Activated naive CD4-positive, alpha-beta T cell treated with Interleukin-2 at 50 U/mL for 16 hours (primary cell): ENCODE data around the gene ARHGDIB.

Experiments used
- DNase-seq: peaks from one replicate; pipeline ENCODE4 v3.0.0-alpha.2; 2020

The ARHGDIB gene

DNA sequence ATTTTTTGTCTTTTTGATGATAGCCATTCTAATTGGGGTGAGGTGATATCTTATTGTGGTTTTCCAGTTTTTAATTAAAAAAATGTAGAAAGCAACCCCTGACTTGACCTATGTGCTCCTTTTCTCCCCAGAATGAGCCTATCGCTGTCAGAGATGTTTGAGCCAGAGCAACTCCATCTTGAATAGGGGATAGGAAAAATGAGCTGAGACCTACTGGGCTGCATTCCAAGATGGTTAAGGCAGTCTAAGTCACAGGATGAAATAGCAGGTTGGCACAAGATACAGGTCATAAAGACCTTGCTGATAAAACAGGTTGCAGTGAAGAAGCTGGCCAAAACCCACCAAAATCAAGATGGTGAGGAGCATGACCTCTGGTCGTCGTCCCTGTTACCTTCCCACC, 36.9 kb downstream of the ARHGDIB start:
- no peak for DNase-seq

DNA sequence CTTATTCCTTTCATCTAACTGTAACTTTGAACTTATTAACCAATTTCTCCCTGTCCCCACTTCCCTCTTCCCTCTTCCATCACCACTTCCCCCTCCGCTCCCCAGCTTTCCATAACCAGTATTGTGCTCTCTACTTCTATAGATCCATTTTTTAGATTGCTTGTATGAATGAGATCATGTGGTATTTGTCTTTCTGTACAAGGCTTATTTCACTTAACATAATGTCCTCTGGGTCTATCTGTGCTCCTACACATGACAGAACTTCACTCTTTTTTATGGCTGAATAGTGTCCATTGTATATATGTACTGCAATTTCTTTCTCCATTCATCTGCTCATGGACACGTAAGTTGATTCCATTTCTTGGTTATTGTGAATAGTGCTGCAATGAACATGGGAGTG, 37.5 kb downstream of the ARHGDIB start:
- no peak for DNase-seq

DNA sequence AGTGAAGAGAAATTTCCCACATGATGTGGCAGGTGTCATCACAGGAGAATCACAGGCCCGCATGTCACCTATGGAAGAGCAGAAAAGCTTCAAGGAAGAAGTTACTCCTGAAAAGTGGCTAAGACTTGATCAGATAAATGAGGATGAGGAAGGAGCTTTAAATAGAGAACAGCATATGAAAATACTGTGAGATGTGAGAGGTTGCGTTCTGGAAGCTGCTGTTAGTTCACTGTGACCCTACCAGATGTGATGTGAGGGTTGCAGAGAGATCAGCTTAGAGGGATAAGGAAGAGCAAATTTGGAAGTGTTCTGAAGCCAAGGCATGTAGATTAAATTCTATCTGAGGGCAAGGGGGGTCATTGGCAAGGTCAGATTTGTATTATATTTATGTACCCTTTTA, 40.2 kb downstream of the ARHGDIB start:
- DNase-seq, result no peak

DNA sequence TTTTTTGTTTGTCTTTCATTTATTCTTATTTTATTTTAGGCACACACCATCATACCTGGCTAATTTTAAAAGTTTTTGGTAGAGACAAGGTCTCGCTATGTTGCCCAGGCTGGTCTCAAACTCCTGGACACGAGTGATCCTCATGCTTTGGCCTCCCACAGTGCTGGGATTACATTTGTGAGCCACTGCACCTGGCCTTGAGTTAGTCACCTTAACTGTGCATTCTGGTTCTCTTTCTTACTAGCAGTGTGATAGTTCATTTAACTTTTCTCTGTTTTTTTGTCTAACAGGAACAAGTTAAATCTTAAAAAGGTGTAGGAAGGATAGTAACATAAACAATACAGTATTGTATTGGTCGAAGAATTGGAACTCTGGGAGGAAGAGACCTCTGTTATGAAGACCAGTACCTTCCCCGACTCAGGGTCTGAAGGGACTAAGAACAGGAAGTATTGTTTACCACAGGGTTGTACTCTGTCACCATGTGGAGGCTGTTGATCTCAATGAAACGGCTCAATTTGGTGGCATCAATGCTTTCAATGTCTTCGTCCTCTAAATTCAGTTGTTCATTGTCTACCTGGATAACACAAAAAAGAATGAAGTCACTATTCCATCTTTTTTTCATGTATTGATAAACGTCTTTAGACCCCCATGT, 40.8 kb downstream of the ARHGDIB start:
- no peak for DNase-seq

DNA sequence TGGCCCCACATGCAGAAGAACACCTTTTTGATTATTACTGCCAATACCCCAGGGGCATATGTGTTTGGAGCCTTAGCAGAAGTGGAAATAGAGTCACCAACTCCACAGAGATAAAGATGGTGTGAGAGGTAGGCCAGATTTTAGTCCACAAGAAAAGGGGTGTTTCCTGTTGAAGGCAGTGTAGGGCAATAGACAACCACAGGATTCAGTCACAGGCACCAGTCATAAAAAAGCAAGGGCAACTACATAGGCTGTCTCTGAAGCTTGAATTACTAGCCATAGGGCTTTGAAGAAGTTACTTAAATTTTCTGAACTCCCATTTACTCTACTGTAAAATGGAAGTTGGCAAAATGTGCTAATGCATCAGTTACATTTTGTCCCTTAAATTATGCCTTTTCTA, 41.9 kb downstream of the ARHGDIB start:
- DNase-seq, result no peak

DNA sequence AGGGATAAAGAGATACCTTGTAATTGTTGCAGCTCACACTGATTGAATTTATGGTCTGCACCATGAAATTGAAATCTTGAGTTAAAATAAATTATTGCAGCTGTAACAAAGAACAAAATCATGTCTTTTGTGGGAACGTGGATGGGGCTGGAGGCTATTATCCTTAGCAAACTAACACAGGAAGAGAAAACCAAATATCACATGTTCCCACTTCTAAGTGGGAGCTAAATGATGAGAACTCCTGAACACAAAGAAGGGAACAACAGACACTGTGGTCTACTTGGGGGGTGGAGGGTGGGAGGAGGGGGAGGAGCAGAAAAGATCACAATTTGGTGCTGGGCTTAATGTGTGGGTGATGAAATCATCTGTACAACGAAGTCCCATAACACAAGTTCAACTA, 45.7 kb downstream of the ARHGDIB start:
- no peak for DNase-seq

DNA sequence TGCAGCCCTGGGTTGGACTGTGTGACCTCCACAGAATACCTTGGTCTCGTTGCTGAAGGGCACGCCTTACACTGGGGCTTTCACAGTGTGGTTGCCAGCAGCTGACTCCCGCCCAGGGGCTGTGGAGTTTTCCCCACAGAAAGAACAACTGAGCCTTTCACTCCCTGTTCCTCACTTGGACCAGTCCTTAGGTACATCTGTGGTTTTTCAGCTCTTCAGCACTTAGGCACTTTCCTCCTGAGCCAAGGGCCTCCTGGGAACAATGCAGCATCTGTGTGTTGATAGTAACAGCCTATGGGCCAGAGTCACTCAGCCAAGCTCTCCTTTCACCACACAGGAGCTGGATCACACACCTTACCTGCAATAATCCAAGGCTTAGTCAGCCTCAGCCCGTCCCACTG, 48.0 kb downstream of the ARHGDIB start:
- DNase-seq, result no peak

DNA sequence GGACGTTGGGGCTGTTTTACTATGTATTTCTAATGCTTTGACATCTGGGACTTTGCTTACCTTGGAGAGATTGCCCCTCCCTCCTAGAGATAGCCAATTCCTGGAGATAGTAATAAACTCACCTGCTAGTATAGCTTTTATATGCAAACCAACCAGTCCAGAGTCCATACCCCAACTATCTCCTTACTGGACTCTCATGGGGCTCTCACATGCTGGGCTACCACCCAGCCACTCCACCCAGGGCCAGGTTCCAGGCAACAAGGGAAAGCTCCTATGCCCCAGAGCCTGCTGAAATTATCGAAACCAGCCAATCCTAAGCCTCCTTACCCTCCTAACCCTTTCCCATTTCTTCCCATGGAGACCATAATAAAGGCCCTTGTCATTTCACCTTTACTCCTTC, 50.3 kb downstream of the ARHGDIB start:
- no peak for DNase-seq

DNA sequence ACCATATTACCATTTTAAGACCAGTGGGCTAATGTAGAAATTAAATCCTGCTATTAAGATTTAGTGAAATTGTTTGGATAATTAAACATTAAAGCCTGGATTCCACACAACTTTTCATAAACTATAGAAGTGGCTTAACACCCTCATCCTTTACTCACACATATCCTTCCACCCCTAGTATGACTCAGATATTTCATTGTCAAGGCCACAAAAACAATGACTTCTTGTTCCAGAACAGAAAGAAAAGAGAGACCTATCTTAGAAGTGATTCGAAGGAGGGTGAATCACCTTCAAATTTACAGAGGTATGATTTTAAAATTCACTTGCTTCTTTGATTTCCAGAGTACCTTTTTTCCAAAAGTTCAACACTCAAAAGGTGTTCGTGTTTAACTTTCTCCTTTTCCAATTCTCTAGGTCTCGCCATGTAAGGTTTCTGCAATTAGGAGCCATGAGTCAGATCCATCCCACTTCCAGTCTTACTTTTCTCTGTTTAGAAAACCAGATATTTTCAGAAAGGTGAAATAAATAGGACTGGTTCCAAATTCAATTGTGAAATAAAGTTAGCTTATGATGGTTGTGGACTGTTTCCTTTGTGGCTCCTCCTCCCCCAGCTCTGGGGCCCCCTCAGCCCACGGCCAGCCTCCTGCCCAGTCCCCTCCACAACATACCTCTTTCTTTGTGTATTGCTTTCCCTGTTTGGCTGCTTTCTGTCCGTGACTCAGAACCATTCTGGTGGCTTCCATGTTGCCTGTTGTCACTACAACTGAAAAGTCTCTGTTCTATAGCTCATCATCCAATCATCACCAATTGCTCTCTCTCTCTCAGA, 51.1 kb downstream of the ARHGDIB start:
- DNase-seq, result peak; percentile 44

DNA sequence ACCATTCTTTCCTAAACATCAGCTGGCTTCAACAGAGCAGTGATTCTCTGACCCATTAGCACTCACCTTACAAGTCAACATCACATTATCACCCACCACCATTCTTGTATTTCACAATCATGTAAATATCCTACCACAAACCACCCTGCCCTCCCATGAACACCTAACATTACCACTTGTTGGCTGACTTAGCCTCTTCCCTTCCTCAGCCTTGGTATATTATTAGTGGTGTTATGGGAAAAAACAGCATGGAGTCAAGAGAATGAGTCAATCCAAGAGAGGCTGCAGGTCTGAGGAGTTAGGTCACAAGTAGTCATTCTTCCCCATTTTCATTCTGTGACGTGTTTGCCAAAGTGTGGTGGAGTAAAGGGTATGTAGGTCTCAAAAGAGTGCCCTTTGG, 53.4 kb downstream of the ARHGDIB start:
- DNase-seq, result no peak

DNA sequence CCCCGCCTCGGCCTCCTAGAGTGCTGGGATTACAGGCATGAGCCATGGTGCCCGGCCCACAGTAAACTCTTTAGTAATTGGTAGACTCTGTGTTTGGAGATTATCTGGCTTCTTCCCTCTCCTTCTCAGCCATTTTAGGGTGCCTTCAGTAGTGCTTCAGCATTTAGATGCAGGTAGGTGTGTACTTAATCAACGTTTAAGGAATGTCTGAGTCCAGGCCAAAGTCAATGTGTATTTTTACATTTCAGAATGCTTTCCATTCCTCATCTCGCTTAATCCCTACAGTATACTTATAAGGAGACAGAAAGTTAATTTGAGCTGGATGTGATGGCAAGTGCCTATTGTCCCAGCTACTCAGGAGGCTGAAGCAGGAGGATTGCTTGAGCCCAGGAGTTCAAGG, 55.3 kb downstream of the ARHGDIB start:
- no peak for DNase-seq

DNA sequence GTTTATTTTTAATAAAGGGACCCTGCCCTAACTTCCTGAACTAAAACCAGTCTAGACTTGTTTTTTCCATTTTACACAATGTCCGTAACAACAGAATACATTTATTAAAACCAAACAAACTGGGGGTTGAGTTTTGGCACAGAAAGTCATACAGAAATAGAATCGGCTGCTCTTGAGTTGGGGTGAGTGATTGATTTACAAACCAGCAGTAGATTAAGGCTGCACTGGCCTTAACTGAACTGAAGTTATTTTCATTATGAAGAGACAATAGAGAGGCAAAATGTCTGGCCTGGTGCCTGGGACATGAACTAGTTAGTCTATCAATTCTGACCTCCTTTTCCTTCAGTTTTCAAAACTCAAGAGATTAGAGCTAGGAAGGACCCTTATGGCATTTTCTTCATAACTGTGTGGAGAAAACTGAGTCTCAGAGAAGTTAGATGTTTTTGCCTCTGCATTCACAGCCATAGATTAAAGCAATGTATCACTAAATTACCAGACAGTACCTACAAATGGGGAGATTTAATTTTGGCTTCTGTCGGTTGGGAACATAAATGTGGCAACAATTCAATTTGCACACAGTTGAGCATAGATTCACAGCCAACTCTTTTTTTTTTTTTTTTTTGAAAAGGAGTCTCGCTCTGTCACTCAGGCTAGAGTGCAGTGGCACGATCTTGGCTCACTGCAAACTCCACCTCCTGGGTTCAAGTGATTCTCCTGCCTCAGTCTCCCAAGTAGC, 56.0 kb downstream of the ARHGDIB start:
- no peak for DNase-seq

DNA sequence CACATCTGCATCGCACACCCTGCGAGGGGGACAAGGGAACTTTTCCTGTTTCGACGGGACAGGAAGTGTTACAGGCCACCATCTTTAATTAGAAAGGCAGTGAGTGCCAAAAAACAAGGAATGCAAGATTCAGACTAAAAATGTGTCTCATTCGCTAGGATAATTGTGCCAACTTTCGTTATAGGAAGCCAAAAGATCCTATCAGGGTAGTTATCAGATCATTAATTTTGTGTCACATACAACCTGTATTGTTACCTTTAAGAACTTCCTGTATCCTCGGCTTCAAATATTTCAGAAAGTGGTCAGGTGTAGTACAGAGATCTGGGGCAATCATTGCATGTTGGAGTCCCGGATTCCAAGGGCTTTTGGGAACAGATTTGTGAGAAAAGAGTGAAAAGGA, 56.5 kb downstream of the ARHGDIB start:
- no peak for DNase-seq

DNA sequence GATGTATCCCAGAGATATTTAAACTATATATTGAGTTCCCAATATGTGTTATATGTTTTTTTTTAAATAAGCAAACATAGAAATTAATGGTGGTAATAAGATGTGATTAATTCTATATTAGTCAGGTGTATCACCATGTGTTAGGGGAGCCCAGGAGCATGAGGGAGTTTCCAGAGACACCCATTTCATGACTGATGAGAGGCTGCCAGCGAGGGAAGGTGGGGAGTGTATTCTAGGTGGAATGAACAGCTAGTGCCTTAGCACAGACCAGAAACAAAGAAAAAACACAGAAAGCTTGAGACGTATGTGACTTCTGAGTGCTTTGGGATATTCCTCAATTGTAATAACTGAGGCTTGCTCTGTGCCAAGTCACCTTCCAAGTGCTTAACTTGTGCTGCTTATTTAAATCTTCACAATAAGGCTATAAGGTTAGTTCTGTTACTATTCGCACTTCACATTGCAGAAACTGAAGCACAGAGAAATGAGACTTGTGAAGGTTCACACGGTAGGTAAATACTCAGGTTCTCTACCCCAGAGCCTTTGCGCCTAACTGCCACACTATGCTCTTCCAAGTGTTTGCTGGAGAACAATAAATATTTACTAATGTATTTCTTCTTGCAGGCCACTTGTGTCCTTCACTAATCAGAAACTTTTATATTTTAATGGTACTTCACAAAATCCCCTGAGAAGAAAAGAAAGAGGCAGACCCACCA, 57.9 kb downstream of the ARHGDIB start:
- DNase-seq, result no peak

DNA sequence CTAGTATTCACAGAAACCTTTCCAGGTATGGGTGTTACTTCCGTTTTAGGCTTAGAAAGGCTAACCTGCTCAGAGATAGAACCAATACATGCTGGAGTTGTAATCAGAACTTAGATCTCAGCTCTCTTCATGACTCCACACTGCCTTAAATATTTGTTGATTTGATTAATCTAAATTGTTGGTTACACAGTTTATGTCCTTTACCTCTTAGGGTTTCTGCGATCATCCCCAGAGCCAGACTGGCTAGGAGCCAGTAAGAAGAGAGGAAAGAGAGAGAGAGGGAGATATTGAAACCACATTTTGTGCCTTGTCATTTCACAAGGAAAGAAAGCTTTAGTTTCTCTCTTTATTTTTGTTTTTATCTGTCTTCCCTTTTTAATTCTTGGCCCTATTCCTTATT, 58.9 kb downstream of the ARHGDIB start:
- no peak for DNase-seq

DNA sequence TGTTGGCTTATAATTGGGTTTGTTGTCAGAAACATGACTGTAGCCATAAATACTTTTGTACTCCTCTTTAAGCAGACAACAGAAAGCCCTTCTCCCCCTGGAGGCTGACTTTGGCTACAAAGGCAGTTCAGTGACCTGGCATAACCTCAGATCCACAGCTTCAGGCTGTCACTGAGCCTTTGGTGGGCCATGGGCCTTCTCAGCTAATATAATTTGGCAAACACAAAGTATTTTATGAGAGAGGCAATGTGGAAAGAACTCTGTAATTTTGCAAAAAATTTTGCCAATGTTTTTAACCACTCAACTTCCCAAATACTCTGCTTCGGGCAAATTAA, 60.2 kb downstream of the ARHGDIB start:
- no peak for DNase-seq

DNA sequence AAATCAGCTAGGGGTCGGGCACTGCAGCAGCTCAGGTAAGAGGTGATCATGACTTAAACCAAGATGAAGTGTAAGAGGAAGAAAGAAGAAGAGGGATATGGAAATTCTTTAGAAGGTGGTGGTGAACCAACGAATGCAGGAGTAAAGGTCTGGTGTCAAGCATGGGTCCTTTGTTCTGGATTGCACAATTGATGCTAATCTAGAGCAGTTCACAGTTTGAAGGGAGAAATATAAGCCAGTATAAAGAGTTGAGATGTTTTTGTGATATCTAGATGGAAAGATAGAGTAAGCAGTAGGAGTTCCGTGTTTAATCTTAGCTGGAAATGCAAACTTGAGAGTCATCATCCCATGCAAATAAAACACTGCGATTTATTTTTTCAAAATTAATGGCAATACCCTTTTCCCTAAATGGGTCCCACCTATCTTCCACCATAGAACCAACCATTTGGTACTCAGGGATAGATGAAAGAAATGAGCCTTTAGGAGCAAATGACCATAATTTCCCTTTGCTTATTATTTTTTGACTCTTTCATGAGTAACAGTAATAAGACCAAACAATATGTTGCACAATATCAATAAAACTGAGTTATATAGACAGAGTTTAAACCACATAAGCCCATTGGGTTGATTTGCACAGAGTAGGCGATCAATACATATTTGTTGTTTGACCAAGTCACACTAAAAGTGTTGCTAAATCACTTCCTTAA, 60.7 kb downstream of the ARHGDIB start:
- DNase-seq, result no peak

DNA sequence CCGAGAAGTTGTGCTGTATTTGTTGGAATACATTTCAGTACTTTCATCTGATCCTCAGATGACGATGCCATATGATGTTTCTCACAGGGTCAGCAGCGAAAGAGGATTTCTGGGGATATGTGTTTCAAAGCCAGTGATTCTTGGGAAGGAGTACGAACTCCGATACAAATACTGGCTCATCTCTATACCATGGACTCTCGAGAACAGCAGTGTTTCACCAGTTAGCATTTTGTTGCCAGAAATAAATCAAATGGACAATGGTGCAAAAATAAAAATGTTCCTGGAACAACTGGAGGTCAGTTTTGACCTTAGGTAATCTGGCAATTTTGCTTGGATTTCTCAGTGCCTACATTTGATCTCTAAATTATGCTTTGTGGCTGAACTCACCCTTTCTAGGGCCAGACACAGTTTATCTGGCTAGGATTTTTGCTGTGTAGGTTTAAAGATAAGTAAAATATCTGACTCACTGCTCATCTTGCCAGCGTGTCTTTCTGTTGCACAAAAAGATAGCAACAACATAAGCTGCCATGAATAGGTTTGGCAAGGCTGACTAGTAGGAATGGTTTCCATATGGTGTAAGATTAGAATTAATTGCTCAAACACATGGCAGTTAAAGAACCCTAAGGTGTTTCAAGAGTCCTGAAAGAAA, 64.8 kb downstream of the ARHGDIB start:
- DNase-seq, result no peak

DNA sequence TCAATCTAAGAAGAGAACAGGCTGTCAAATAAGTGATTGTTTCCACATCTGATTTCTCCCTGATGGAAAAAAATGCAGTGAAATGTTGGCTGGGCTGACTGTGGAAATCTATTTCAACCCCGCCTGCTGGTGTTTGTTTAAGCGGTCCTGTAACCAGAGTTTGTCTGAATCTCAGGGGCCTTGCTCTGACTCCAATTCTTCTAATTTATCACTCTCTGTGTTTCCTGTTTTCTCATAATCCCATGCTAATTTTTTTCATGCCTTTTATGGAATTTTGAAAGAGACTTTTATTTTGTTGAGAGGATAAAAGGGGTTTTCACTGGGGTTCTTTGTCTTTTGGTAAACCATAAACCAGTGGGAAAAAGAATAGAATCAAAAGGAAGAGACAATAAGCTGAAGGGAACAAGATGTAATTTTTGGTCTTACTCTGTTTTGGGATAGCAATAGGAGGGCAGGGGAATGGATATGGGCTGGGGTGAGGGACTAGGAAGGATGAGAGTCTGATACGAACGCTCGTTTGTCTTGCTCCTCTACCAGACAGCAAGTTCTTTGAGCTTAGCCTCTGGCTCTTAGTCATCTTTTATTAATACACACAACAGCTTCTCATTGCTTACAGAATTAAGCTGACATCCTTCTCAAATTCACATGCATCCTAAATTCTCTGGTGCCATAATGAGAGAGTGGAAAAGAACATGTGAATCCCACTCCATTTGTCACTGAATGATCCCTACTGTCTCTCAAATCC, 67.7 kb downstream of the ARHGDIB start:
- DNase-seq, result no peak

DNA sequence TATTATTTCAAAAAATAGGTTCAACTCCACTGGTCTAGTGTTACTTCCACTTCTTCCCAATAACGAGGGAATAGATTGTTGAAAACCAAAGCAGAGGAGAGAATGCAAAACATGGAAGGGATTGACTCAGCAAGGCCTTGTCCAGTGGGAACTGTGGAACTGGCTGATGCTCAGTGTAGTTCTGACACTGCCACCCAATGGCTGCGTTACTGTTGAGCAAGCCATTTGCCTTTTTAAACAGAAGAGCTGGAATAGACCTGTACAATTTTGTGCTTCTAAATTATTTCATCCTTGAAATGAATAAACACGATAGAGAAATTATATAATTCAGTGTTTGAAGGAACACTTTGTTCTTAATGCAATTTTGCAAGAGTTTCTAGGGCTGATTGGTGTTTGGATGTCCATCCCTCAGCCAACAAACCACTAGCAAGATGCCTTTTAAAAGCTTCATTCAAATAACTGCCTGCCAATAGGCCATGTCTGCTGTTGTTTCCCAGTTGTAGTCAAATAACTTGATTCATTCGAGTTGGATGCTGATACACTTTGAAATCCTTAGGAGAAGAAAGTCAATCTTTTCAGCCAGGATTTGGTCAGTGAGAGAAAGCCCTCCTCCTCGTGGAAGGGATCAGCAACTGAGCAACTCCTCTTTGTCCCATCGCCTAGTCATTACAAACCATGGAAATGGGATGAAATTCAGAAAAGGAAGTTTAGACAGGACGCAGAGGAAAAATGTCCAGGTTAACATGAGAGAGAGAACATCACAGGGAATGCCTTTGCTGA, 68.5 kb downstream of the ARHGDIB start:
- no peak for DNase-seq
